ENCODE results near the gene RBM19.

Gene RBM19

GRCh38 chr12:113984464-113984863 is 18.3 kb upstream of the RBM19 start:
- Histone ChIP-seq H3K9me3 (ENCODE audit: control insufficient read depth, insufficient read depth, low read length) (no peaks in the 10 kb centered on the region), H4K20me1 (ENCODE audit: control insufficient read depth, insufficient read depth, low read depth, low read length) (no peaks in the 10 kb centered on the region), H3K4me3 (ENCODE audit: low read length) (no peak overlapping the region), H3K27ac (ENCODE audit: low read depth, low read length) (no peak overlapping the region), H3F3A (ENCODE audit: control insufficient read depth, insufficient read depth) (no peaks in the 10 kb centered on the region), H3K4me2 (ENCODE audit: low read length) (no peak overlapping the region), H3K9me2 (replicated peaks; ENCODE audit: control insufficient read depth, low read length) (no peaks in the 10 kb centered on the region), H3K36me3 (ENCODE audit: control insufficient read depth, low read length) (no peaks in the 10 kb centered on the region), H3K4me1 (ENCODE audit: control insufficient read depth, low read length) (no peaks in the 10 kb centered on the region), H3K27me3 (ENCODE audit: control insufficient read depth, low read length) (no peaks in the 10 kb centered on the region), H3K79me2 (ENCODE audit: control insufficient read depth, low read length) (no peaks in the 10 kb centered on the region)
- TF ChIP-seq EZH2phosphoT487 (IDR thresholded peaks at IDR 0.05; ENCODE audit: borderline replicate concordance, low read length) (no peak), CTCF (IDR thresholded peaks at IDR 0.05; ENCODE audit: low read depth, low read length, poor library complexity, severe bottlenecking) (no peak)

- H3K79me2 ChIP-seq (ENCODE audit: control insufficient read depth, low read length) = no peaks in the 10 kb centered on the region
- H3K36me3 ChIP-seq (ENCODE audit: control insufficient read depth, low read length) = no peaks in the 10 kb centered on the region
These were observed 17.8 kb upstream of the RBM19 start for GRCh38 chr12:113983777-113984448.

GRCh38 chr12:113983265-113983664 is 17.1 kb upstream of the RBM19 start:
- H3K4me3 ChIP-seq (ENCODE audit: low read length) = no peak overlapping the region
- H3K4me1 ChIP-seq (ENCODE audit: control insufficient read depth, low read length) = no peaks in the 10 kb centered on the region
- no peaks in the 10 kb centered on the region for H3K9me3 ChIP-seq (ENCODE audit: control insufficient read depth, insufficient read depth, low read length)
- H3K27me3 ChIP-seq (ENCODE audit: control insufficient read depth, low read length) = no peaks in the 10 kb centered on the region
- no peaks in the 10 kb centered on the region for H3K9me2 ChIP-seq (replicated peaks; ENCODE audit: control insufficient read depth, low read length)
- no peaks in the 10 kb centered on the region for H3K79me2 ChIP-seq (ENCODE audit: control insufficient read depth, low read length)
- H3F3A ChIP-seq (ENCODE audit: control insufficient read depth, insufficient read depth) = no peaks in the 10 kb centered on the region
- H3K36me3 ChIP-seq (ENCODE audit: control insufficient read depth, low read length) = no peaks in the 10 kb centered on the region
- H3K27ac ChIP-seq (ENCODE audit: low read depth, low read length) = no peak overlapping the region
- TF ChIP-seq EZH2phosphoT487 (IDR thresholded peaks at IDR 0.05; ENCODE audit: borderline replicate concordance, low read length) (no peak), CTCF (IDR thresholded peaks at IDR 0.05; ENCODE audit: low read depth, low read length, poor library complexity, severe bottlenecking) (no peak)
- H4K20me1 ChIP-seq (ENCODE audit: control insufficient read depth, insufficient read depth, low read depth, low read length) = no peaks in the 10 kb centered on the region
- H3K4me2 ChIP-seq (ENCODE audit: low read length) = no peak overlapping the region

More at GRCh38 chr12:113983777-113984448, 17.8 kb upstream of the RBM19 start:
- TF ChIP-seq EZH2phosphoT487 (IDR thresholded peaks at IDR 0.05; ENCODE audit: borderline replicate concordance, low read length) (no peak), CTCF (IDR thresholded peaks at IDR 0.05; ENCODE audit: low read depth, low read length, poor library complexity, severe bottlenecking) (no peak)
- Histone ChIP-seq H3K4me1 (ENCODE audit: control insufficient read depth, low read length) (no peaks in the 10 kb centered on the region), H3K4me3 (ENCODE audit: low read length) (no peak overlapping the region), H3K27ac (ENCODE audit: low read depth, low read length) (no peak overlapping the region), H4K20me1 (ENCODE audit: control insufficient read depth, insufficient read depth, low read depth, low read length) (no peaks in the 10 kb centered on the region), H3K9me2 (replicated peaks; ENCODE audit: control insufficient read depth, low read length) (no peaks in the 10 kb centered on the region), H3K9me3 (ENCODE audit: control insufficient read depth, insufficient read depth, low read length) (no peaks in the 10 kb centered on the region), H3K27me3 (ENCODE audit: control insufficient read depth, low read length) (no peaks in the 10 kb centered on the region), H3K4me2 (ENCODE audit: low read length) (no peak overlapping the region), H3F3A (ENCODE audit: control insufficient read depth, insufficient read depth) (no peaks in the 10 kb centered on the region)
